DMS153 (cell line): ENCODE data around the gene ATP6AP2.
A peak's percentile ranks its signal among the peaks of the same experiment; 100 is the strongest.
"Not testable (repeated sequence)": the region's sequence is repeated elsewhere in the genome, so short reads cannot be mapped to it uniquely, and the experiment has no call there.

ENCODE experiments used
- DNase-seq: peaks from one replicate; lab custom pipeline; 2025; lab: John Stamatoyannopoulos, UW

ATP6AP2 gene

GRCh38 chrX:40575411-40575810 lies 5.4 kb upstream of the ATP6AP2 start:
- DNase-seq, result not testable (repeated sequence)

- no peak for DNase-seq
Measured at GRCh38 chrX:40576291-40576690, 4.5 kb upstream of the ATP6AP2 start.

GRCh38 chrX:40578039-40578695 lies 2.6 kb upstream of the ATP6AP2 start:
- peak; percentile 8 for DNase-seq

- DNase-seq, result no peak
Measured at GRCh38 chrX:40579141-40579540, 1.6 kb upstream of the ATP6AP2 start.

GRCh38 chrX:40579900-40580536 lies 752 bp upstream of the ATP6AP2 start:
- DNase-seq, result no peak

- no peak for DNase-seq
Measured at GRCh38 chrX:40581336-40581920, 658 bp downstream of the ATP6AP2 start.

- DNase-seq, result not testable (repeated sequence)
Measured at GRCh38 chrX:40582178-40582577, 1.4 kb downstream of the ATP6AP2 start.

GRCh38 chrX:40582811-40583210 lies 2.0 kb downstream of the ATP6AP2 start:
- no peak for DNase-seq

- not testable (repeated sequence) for DNase-seq
Measured at GRCh38 chrX:40587623-40588022, 6.9 kb downstream of the ATP6AP2 start.

GRCh38 chrX:40589616-40590321 lies 9.0 kb downstream of the ATP6AP2 start:
- DNase-seq, result not testable (repeated sequence)

GRCh38 chrX:40603446-40603845 lies 22.7 kb downstream of the ATP6AP2 start:
- no peak for DNase-seq

GRCh38 chrX:40607381-40607780 lies 26.6 kb downstream of the ATP6AP2 start:
- DNase-seq, result no peak

GRCh38 chrX:40612511-40612910 lies 31.7 kb downstream of the ATP6AP2 start:
- DNase-seq, result no peak

GRCh38 chrX:40615976-40616375 lies 35.2 kb downstream of the ATP6AP2 start:
- no peak for DNase-seq

- no peak for DNase-seq
Measured at GRCh38 chrX:40617566-40617965, 36.8 kb downstream of the ATP6AP2 start.

GRCh38 chrX:40622479-40623138 lies 41.8 kb downstream of the ATP6AP2 start:
- no peak for DNase-seq

- no peak for DNase-seq
Measured at GRCh38 chrX:40623139-40623536, 42.4 kb downstream of the ATP6AP2 start, which contains the start of gene MPC1L. Gene MPC1L (plus strand): TSS chrX:40623428. CDS start chrX:40623566, 138 bp downstream.

GRCh38 chrX:40623665-40624064 lies 42.9 kb downstream of the ATP6AP2 start:
- DNase-seq, result no peak

GRCh38 chrX:40625294-40625693 lies 44.5 kb downstream of the ATP6AP2 start:
- no peak for DNase-seq

- DNase-seq, result no peak
Measured at GRCh38 chrX:40628506-40628905, 47.7 kb downstream of the ATP6AP2 start.

GRCh38 chrX:40632199-40632598 lies 51.4 kb downstream of the ATP6AP2 start:
- DNase-seq, result no peak

- DNase-seq, result no peak
Measured at GRCh38 chrX:40637687-40638086, 56.9 kb downstream of the ATP6AP2 start.
